ENCODE results near the gene EEF1B2.
"Not testable (repeated sequence)": the region's sequence is repeated elsewhere in the genome, so short reads cannot be mapped to it uniquely, and the experiment has no call there.

Gene EEF1B2

GRCh38 chr2:206168230-206168629 lies 8.5 kb downstream of the EEF1B2 start:
- not testable (repeated sequence) for FAIRE-seq

DNA sequence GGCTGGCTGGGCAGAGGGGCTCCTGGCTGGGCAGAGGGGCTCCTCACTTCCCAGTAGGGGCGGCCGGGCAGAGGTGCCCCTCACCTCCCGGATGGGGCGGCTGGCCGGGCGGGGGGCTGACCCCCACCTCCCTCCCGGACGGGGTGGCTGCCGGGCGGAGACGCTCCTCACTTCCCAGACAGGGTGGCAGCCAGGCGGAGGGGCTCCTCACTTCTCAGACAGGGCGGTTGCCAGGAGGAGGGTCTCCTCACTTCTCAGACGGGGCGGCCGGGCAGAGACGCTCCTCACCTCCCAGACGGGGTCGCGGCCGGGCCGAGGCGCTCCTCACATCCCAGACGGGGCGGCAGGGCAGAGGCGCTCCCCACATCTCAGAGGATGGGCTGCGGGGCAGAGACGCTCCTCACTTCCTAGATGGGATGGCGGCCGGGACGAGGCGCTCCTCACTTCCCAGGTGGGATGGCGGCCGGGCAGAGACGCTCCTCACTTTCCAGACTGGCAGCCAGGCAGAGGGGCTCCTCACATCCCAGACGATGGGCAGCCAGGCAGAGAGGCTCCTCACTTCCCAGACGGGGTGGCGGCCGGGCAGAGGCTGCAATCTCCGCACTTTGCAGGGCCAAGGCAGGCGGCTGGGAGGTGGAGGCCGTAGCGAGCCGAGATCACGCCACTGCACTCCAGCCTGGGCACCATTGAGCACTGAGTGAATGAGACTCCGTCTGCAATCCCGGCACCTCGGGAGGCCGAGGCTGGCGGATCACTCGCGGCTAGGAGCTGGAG lies 12.1 kb downstream of the EEF1B2 start:
- not testable (repeated sequence) for FAIRE-seq

DNA sequence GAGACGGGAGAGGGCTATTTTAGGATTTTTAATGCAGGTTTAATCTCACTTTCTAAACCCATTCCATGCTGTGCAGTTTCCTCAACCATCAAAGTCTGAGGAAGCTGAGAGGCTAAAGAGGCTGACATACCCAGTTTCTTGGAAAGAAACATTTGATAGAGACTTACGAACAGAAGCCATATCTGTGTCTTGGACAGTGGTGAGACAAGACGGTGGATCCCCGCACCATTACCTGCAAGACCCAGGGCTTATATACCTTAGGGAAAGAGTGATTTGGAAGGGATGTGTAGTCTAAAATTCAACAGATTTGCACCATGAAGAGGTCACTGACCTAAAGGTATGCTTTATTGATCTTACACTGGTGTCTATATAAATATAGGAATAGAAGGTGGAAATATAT lies 13.5 kb downstream of the EEF1B2 start:
- FAIRE-seq = no peak

DNA sequence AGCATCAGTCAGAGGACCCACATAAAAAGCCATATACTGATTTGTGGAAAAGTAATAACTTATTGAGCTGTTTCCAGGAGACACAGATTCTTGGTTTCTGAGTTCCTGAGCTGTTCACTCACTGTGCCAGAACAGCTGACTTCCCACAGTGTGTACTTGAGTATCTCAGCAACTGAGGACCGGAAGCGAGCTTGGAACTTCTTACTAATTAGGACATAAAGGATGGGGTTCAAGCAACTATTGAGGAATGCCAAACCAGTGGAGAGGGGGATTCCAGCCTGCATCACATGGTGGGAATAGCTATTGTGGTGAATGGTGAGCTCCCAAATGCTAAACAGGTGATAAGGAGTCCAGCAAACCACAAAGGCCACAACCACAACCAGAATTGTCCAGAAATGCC lies 16.4 kb downstream of the EEF1B2 start:
- no peak for FAIRE-seq

DNA sequence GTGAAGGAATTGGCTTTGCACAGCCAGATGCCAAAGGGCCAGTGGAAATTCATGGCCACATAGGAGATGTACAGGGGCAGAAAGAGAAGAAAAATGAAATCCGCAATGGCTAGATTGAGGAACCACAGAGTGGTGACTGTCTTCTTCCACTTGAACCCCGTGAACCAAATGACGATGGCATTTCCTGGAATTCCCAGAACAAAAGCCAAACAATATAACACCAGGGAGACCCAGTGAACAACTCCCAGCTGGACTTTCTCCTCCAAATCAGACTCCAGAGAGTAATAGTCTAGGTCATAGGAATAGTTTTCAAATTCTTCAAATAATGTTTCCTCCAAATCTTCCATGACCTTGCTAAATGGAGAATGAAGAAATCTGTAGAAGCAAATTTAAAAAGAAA lies 17.2 kb downstream of the EEF1B2 start:
- no peak for FAIRE-seq

DNA sequence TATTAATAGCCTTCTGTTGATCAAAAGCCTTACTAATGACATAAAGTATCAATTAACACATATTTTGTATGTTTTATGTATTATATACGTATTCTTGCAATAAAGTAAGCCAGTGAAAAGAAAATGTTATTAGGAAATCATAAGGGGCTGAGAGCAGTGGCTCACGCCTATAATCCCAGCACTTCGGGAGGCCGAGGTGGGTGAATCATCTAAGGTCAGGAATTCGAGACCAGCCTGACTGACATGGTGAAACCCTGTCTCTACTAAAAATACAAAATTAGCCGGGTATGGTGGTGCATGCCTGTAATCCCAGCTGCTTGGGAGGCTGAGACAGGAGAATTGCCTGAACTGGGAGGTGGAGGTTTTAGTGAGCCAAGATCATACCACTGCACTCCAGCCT lies 21.8 kb downstream of the EEF1B2 start:
- not testable (repeated sequence) for FAIRE-seq

GRCh38 chr2:206189691-206190090 lies 30.0 kb downstream of the EEF1B2 start:
- no peak for FAIRE-seq

DNA sequence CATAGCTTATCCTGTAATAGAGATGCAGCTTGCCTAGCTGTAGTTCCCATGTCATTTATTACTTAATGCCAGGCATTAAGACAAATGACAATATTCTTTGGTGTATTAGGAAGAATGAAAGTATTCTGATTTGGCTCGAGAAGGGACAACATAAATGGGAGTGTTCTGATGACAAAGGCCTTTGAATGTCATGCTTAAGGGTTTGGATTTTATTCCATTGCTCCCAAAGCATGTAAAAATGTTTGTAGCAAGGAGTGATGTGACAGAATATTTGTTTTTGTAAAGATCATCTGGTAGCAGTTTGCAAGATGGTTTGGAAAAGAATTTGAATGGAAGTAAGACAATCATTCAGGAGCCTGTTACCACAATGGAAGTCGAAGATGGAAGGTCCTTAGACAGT lies 30.4 kb downstream of the EEF1B2 start:
- FAIRE-seq = no peak

DNA sequence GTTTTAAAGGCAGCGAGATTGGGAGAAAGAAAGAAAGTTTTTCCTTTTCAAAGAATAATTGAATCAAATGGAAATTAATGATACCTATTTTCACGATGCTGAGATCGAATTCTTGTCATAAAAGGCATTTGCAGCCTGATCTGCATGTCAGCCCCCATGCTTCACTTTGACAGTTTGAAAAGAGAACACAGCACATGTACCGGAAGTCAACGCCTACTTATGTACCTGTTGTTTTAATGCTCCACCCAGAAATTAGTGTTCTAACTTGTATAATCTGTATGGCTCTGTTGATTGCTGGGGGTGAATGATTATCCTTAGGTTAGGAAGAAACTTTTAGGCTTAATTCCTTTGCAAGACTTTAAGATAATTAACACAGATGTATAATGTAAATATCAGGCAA lies 31.0 kb downstream of the EEF1B2 start:
- no peak for FAIRE-seq

GRCh38 chr2:206192157-206192556 lies 32.5 kb downstream of the EEF1B2 start:
- FAIRE-seq = no peak

DNA sequence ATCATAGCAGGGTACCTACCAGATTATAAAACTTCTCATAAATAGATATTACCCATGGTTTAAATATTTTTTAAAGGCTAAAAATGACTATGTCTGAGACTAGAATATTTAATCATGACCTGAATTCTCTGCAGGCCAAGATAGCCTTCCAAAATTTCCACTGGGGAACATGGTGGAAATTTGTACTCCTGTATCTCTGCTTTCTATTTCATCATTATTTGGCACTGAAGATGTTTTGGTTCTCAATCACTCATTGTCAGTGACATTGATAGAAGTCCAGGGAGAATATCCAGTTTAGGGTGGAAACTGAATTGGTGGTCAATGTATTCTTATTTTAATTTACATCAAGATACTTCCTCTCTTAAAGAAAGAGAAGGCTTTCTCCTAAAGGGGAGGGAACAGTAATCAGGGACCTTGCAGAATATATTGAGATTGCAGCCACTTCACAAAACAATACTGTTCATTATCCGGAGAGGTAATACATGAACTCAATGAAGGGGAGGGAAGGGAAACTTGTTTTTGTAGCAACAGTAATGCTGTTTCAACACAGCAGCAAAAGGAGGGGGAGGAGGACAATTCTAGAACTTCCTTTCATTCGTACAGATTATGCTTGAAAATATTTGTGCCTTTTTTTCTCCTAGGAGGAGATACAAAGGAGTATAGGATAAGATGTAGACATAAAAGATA lies 34.1 kb downstream of the EEF1B2 start:
- no peak for FAIRE-seq

GRCh38 chr2:206198677-206199076 lies 39.0 kb downstream of the EEF1B2 start:
- FAIRE-seq = no peak

DNA sequence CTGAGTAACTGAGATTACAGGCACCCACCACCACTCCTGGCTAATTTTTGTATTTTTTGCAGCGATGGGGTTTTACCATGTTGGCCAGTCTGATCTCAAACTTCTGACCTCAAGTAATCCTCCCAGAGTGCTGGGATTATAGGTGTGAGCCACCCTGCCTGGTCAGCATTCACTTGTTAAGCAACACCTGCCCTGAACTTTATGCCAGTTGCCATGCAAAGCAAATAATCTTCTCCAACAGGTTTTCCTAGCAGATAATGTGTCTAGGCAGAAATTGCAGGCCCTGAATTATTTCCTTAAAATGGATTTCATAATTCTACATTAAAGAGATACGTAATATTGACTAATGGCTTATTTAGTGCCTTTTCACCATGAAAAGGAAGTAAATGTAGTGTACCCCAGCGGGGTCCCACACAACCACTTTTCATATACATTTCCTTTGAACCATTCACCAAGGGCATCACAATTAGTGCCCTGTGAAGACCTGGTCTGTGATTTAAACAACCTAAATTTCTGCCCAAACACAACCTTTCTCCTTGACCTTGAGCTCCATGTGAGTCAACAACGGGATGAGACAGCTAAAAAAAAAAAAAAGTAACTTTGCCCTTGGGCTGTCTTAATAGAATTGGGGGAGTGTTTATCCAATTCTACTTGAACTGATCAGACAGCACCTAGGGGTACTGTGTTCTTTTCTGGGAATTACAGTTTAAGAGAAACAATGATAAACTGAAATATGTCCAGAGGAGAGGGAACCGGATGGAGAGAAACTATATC lies 41.6 kb downstream of the EEF1B2 start:
- FAIRE-seq = no peak

DNA sequence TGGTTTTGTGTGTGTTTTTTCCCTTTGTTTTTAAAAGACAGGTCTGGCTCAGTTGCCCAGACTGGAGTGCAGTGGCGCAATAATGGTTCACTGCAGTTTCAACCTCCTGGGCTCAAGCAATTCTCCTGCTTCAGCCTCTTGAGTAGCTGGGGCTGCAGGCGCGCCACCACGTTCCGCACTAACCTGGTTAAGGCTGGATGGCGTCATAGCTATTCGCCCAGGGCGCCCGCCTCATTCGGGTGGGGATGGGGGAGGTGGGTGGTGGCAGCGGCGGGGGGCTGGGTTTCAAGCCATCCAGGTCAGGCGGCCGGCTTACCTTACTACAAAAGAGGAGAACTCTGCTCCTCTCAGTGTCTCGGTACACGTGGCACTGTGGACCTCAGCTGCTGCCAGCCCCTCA lies 42.8 kb downstream of the EEF1B2 start:
- no peak for FAIRE-seq

DNA sequence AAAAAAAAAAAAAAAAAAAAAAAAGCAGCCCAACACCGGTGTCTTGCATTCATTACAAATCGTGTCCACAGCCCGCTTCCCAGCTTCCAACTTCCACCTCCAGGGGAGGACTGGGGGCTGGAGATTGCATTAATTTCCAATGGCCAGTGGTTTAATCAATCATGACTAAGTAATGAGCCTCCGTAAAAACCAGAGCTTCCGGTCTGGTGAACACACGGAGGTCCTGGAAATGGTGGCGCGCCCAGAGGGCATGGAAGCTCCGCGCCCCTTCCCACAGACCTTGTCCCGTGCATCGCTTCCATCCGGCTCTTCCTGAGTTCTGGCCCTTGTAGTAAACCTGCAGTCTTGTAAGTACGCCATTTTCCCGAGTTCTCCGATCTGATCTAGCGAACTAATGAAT lies 43.6 kb downstream of the EEF1B2 start:
- FAIRE-seq = no peak

- FAIRE-seq = no peak
These were observed 45.0 kb downstream of the EEF1B2 start for GRCh38 chr2:206204710-206205109.

GRCh38 chr2:206207316-206207715 lies 47.6 kb downstream of the EEF1B2 start:
- FAIRE-seq = not testable (repeated sequence)

DNA sequence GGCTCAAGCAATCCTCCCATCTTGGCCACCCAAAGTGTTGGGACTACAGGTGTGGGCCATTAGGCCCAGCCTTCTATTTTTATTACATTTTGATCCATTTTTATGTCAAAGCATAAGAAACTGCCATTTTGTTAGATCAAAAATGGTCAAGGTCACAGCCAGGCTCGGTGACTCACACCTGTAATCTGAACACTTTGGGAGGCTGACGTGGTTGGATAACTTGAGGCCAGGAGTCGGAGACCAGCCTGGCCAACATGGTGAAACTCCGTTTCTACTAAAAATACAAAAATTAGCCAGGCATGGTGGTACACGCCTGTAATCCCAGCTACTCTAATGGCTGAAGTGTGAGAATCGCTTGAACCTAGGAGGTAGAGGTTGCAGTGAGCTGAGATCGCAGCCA lies 49.2 kb downstream of the EEF1B2 start:
- FAIRE-seq = no peak

DNA sequence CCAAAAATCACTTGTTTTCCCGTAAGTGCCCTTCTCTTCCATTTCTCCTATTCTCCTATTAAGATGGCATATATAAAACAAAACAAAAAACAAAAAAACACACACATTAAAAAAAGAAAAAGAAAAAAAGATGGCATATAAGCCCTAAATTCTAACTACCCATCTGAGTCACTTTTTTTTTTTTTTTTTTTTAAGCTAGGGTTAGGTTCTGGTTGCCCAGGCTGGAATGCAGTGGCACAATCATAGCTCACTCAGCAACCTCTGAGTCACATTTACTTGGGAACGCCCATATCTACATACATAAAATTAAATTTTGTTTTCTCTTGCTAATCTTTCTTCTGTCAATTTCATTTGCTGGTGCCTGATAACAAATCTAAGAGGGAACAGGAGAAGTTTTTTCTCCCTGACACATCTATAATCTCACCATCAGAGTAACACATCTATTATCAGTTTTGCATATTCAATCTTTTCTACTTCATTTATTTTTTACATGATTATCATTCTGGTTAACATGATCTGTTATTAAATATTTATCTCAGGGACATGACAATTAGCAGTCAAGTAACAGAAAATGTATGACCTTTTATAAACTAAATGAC lies 52.1 kb downstream of the EEF1B2 start:
- no peak for FAIRE-seq
